MM.1S (cell line): ENCODE data around the gene TACC2.

Experiments used
- DNase-seq: peaks from one replicate; pipeline ENCODE4 v3.0.0-alpha.2; 2015
- H2AFZ ChIP-seq: fragments of 300-600 bp; sonication (generic); 2 replicates; pipeline ENCODE4 v1.6.0; 2016; ENCODE audit warnings: antibody characterized with exemption, low read length
- H3F3A ChIP-seq: fragments of 300-600 bp; sonication (generic); 2 replicates; pipeline ENCODE4 v1.6.1; 2016; ENCODE audit warnings: mild to moderate bottlenecking, antibody characterized with exemption, low read length, moderate library complexity, mixed read lengths; ENCODE audit not compliant: insufficient read depth
- H3K27ac ChIP-seq: fragments of 300-600 bp; sonication (generic); 2 replicates; pipeline ENCODE4 v1.5.1; 2016; ENCODE audit warnings: mild to moderate bottlenecking, low read length
- H3K27me3 ChIP-seq: fragments of 300-600 bp; sonication (generic); replicated peaks from 2 replicates; pipeline ENCODE4 v1.6.0; 2016; ENCODE audit warnings: low read length; ENCODE audit not compliant: insufficient read depth
- H3K36me3 ChIP-seq: fragments of 300-600 bp; sonication (generic); replicated peaks from 2 replicates; pipeline ENCODE4 v1.6.1; 2016; ENCODE audit warnings: mild to moderate bottlenecking, low read length, mixed read lengths; ENCODE audit not compliant: insufficient read depth
- H3K4me1 ChIP-seq: fragments of 300-600 bp; sonication (generic); 2 replicates; pipeline ENCODE4 v1.6.1; 2016; ENCODE audit warnings: low read length, mixed read lengths
- H3K4me2 ChIP-seq: fragments of 300-600 bp; sonication (generic); 2 replicates; pipeline ENCODE4 v1.6.0; 2016; ENCODE audit warnings: low read depth, low read length
- H3K4me3 ChIP-seq: fragments of 300-600 bp; sonication (generic); 2 replicates; pipeline ENCODE4 v1.5.1; 2016; ENCODE audit warnings: low read length, mixed read lengths
- H3K79me2 ChIP-seq: fragments of 300-600 bp; sonication (generic); 2 replicates; pipeline ENCODE4 v1.6.1; 2016; ENCODE audit warnings: mixed run types, low read length, mixed read lengths
- H3K9ac ChIP-seq: fragments of 300-600 bp; sonication (generic); 2 replicates; pipeline ENCODE4 v1.6.1; 2016; ENCODE audit warnings: low read length, mixed read lengths
- H3K9me2 ChIP-seq: fragments of 300-600 bp; sonication (generic); replicated peaks from 2 replicates; pipeline ENCODE4 v1.6.1; 2016; ENCODE audit warnings: mild to moderate bottlenecking, low read length, mixed read lengths; ENCODE audit not compliant: insufficient read depth
- H3K9me3 ChIP-seq: fragments of 300-600 bp; sonication (generic); replicated peaks from 2 replicates; pipeline ENCODE4 v1.6.1; 2016; ENCODE audit warnings: mild to moderate bottlenecking, low read length, mixed read lengths; ENCODE audit not compliant: insufficient read depth
- H4K20me1 ChIP-seq: fragments of 300-600 bp; sonication (generic); 2 replicates; pipeline ENCODE4 v1.6.1; 2016; ENCODE audit warnings: mild to moderate bottlenecking, low read length, moderate library complexity, mixed read lengths; ENCODE audit not compliant: insufficient read depth
- CTCF ChIP-seq: fragments of 300-600 bp; sonication (generic); IDR thresholded peaks from 2 replicates; pipeline ENCODE4 v1.5.1; 2016; ENCODE audit warnings: antibody characterized with exemption, low read length, mixed read lengths
- EZH2 ChIP-seq: fragments of 300-600 bp; sonication (generic); optimal IDR thresholded peaks from 2 replicates; pipeline ENCODE3; 2017; ENCODE audit warnings: low read depth, mild to moderate bottlenecking, antibody characterized with exemption, low read length, mixed read lengths
- EZH2phosphoT487 ChIP-seq: fragments of 300-600 bp; sonication (generic); IDR thresholded peaks from 2 replicates; pipeline ENCODE4 v1.6.1; 2018; ENCODE audit warnings: antibody characterized with exemption, low read length

TACC2 gene

GRCh38 chr10:122225330-122225729 is 236.4 kb downstream of the TACC2 start:
- no peak overlapping the region for H3K27ac ChIP-seq
- no peaks in the 10 kb centered on the region for H3K27me3 ChIP-seq
- no peaks in the 10 kb centered on the region for H3K9me3 ChIP-seq
- no peaks in the 10 kb centered on the region for H3K36me3 ChIP-seq
- no peaks in the 10 kb centered on the region for H3K79me2 ChIP-seq
- no peak overlapping the region for H3K9ac ChIP-seq
- H3F3A ChIP-seq, result no peaks in the 10 kb centered on the region
- H3K4me2 ChIP-seq, result no peak overlapping the region
- no peak overlapping the region for H2AFZ ChIP-seq
- no peaks in the 10 kb centered on the region for H4K20me1 ChIP-seq
- H3K4me3 ChIP-seq, result no peak overlapping the region
- no peak for DNase-seq
- H3K9me2 ChIP-seq, result no peaks in the 10 kb centered on the region
- H3K4me1 ChIP-seq, result no peaks in the 10 kb centered on the region
- TF ChIP-seq CTCF, result no peak

DNA sequence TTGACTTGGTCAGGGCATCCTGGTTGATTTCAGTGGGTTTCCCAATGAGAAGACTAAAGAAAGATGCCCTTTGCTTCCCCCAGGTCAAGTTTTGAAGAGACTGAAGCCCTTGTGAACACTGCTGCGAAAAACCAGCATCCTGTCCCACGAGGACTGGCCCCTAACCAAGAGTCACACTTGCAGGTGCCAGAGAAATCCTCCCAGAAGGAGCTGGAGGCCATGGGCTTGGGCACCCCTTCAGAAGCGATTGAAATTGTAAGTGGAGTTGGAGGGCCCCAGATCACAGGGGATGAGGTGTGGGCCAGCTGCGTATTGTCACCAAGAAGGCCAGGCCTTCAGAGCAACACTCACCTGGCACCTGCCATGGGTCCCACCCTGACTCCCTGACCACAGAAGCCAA is 238.8 kb downstream of the TACC2 start:
- H3K79me2 ChIP-seq, result no peaks in the 10 kb centered on the region
- H3F3A ChIP-seq, result no peaks in the 10 kb centered on the region
- H3K27ac ChIP-seq, result no peak overlapping the region
- no peaks in the 10 kb centered on the region for H3K4me1 ChIP-seq
- no peaks in the 10 kb centered on the region for H3K36me3 ChIP-seq
- H3K4me3 ChIP-seq, result no peak overlapping the region
- H2AFZ ChIP-seq, result no peak overlapping the region
- H3K9me3 ChIP-seq, result no peaks in the 10 kb centered on the region
- H3K9me2 ChIP-seq, result no peaks in the 10 kb centered on the region
- H3K4me2 ChIP-seq, result no peak overlapping the region
- TF ChIP-seq CTCF, result no peak
- TF ChIP-seq EZH2phosphoT487, result no peak
- TF ChIP-seq EZH2, result no peak
- DNase-seq, result no peak
- H3K9ac ChIP-seq, result no peak overlapping the region
- H4K20me1 ChIP-seq, result no peaks in the 10 kb centered on the region
- no peaks in the 10 kb centered on the region for H3K27me3 ChIP-seq

DNA sequence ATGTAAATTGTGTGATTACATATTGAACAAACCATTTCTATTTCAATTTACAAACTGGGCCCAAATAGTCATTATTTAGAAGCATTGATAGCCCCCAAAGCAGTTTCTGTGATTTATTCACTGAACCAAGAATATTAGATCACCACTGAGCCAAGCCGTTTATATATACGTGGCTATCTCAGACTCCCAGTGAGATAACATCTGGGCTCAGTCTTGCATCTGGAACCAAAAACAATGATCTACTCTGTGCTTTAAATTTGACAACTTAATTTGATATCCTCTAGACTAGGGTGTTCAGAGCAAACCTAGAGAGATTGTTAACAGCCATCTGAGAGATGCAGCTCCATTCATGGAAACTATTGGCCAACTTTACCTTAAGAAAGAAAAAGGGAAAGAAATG is 240.7 kb downstream of the TACC2 start:
- H4K20me1 ChIP-seq, result no peaks in the 10 kb centered on the region

More for the DNA sequence above, 240.7 kb downstream of the TACC2 start:
- Histone ChIP-seq H3K9me3 (no peaks in the 10 kb centered on the region), H3F3A (no peaks in the 10 kb centered on the region), H3K4me2 (no peak overlapping the region), H3K36me3 (no peaks in the 10 kb centered on the region), H3K9ac (no peak overlapping the region), H3K27me3 (no peaks in the 10 kb centered on the region), H3K4me3 (no peak overlapping the region), H3K4me1 (no peaks in the 10 kb centered on the region), H3K79me2 (no peaks in the 10 kb centered on the region), H3K9me2 (no peaks in the 10 kb centered on the region), H3K27ac (no peak overlapping the region), H2AFZ (no peak overlapping the region)
- DNase-seq, result no peak
- no peak for TF ChIP-seq EZH2phosphoT487
- no peak for TF ChIP-seq CTCF
- TF ChIP-seq EZH2, result no peak
